ENCODE measurements around the gene TMA7. TPM values are rescaled to one million over a fixed set of nuclear protein-coding genes. Genes with fewer than 3 reads are reported as not detected.

TMA7 gene
- total RNA-seq, 1 donor from 2014 or later = 186 TPM

DNA sequence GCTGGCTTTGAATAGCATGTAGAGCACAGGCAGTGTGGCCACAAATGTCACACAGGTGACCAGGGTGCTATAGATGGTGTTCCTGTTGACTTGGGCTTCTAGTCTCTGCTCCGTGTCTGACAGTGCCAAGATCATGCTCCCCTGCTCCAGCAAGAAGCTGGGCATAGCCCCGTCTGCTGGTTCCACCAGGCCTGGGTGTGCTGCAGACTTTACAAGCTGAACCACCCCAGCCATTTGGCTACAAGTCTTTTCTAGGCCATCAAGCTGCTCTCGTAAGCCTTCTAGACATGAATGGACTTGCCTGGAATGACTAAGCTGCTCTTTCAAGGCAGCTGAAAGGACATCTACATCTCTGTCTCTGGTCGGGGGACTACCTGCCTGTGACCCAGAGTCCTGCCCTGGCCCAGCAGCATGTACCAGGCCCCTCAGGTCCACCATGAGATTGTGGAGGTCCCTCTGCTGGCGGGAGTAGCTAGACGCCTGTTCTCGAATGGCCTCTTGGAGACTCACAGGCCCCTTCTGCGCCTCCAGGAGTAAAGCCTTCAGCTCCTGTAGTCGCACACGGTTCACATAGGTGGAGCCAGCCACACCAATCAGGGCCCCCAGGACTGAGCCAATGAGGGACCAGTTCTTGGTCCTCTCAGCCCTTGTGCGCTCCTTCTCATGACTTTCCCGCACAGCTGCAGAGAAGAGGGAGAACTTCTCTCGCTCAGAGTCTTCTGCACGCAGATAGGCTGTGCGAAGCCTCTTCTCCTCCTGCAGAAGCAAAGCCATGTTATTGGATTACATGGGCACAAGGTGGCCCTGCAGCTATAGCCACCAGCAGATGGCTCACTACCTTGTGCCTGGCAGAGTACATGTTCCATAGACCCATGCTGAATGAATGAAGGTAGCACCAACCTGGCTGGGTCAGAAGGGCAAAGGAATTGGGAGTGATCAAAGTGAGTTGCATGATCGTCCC, 7.4 kb upstream of the TMA7 start:
- no peaks in the 10 kb centered on the region for H3K27me3 Mint-ChIP-seq (ENCODE audit: low read depth)
- H3K4me3 Mint-ChIP-seq = no peak overlapping the region
- H3K36me3 Mint-ChIP-seq = peaks cover 2% of the 10 kb centered on the region
- peaks cover 48% of the 10 kb centered on the region for H3K4me1 Mint-ChIP-seq
- no peak for DNase-seq (ENCODE audit: low spot score in 2 of 2, unreplicated experiment in 2 of 2)
- TF ChIP-seq, protein P1, sequence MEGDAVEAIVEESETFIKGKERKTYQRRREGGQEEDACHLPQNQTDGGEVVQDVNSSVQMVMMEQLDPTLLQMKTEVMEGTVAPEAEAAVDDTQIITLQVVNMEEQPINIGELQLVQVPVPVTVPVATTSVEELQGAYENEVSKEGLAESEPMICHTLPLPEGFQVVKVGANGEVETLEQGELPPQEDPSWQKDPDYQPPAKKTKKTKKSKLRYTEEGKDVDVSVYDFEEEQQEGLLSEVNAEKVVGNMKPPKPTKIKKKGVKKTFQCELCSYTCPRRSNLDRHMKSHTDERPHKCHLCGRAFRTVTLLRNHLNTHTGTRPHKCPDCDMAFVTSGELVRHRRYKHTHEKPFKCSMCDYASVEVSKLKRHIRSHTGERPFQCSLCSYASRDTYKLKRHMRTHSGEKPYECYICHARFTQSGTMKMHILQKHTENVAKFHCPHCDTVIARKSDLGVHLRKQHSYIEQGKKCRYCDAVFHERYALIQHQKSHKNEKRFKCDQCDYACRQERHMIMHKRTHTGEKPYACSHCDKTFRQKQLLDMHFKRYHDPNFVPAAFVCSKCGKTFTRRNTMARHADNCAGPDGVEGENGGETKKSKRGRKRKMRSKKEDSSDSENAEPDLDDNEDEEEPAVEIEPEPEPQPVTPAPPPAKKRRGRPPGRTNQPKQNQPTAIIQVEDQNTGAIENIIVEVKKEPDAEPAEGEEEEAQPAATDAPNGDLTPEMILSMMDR (IDR thresholded peaks at IDR 0.05; ENCODE audit: unreplicated experiment) = no peak
- H3K9me3 Mint-ChIP-seq = no peaks in the 10 kb centered on the region
- H3K27ac Mint-ChIP-seq = peak overlapping the region; percentile 84

DNA sequence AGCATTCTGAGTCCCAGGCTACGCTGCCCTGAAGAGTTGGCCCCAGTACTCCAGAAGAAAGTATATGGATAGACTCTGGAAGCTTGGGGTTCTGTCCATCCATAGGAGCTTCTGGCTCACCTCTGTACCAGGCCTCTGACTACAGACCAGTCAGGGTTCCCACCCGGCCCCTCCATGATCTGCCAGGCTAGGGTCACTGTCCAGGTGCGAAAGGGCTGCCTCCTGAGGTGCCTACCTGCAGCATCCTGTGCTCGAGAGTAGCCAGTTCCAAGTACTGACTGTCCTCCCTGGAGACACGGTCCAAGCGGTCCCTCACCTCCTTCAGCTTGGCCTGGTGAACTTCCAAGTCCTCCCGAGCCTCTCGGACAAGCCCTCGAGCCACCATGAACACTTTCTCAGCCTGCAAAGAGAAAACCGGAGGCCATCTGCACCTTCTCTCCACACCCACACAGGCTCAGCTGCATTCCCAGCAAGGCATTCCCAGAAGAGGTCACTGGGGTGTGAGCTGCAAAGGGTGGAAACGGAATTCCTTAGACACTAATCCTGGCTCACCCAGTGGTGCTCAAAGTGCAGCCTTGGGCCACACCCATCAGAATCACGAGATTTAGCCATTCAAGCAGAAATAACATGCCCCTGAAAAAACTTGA, 6.5 kb upstream of the TMA7 start:
- H3K27ac Mint-ChIP-seq = peak overlapping the region; percentile 82
- TF ChIP-seq, protein P1 (IDR thresholded peaks at IDR 0.05; ENCODE audit: unreplicated experiment) = no peak
- H3K4me3 Mint-ChIP-seq = peak overlapping the region; percentile 21
- H3K9me3 Mint-ChIP-seq = no peaks in the 10 kb centered on the region
- no peak for DNase-seq (ENCODE audit: low spot score in 2 of 2, unreplicated experiment in 2 of 2)
- H3K27me3 Mint-ChIP-seq (ENCODE audit: low read depth) = no peaks in the 10 kb centered on the region
- peaks cover 2% of the 10 kb centered on the region for H3K36me3 Mint-ChIP-seq
- peaks cover 44% of the 10 kb centered on the region for H3K4me1 Mint-ChIP-seq

DNA sequence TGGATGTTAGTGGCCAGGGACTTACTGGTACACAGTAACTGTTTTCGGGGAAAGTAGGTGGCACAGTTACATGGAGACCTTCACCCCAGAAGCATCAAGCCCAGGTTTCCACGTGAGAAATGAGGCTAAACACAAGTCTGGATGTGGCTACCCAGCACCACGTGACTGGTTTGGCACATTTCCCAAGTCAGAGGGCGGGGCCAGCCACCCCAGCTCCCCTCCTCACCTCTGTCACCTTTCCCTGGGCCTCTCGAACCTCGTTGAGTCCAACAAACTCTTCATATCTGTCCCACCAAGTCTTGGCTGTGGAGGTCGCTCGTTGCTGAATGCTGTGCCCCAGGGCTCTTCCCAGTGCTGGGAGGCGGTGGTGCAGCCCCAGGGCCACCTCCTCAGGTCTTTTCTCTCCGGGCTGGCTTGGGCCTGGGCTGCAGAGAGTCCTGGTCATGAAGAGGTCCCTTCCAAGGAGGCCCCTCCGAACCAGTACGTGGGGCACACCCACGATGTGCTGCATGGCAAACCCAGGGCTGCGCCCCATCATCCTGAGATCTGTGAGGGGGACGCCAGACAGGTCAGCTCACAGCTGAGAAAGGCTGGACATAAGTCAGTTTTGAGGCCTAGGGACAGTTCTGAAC, 5.3 kb upstream of the TMA7 start:
- DNase-seq (ENCODE audit: low spot score in 2 of 2, unreplicated experiment in 2 of 2) = no peak
- Mint-ChIP-seq H3K27ac (peak overlapping the region; percentile 82), H3K9me3 (no peaks in the 10 kb centered on the region), H3K4me1 (peaks cover 54% of the 10 kb centered on the region), H3K27me3 (ENCODE audit: low read depth) (no peaks in the 10 kb centered on the region), H3K4me3 (no peak overlapping the region), H3K36me3 (peaks cover 2% of the 10 kb centered on the region)
- TF ChIP-seq, protein P1 (IDR thresholded peaks at IDR 0.05; ENCODE audit: unreplicated experiment) = no peak

DNA sequence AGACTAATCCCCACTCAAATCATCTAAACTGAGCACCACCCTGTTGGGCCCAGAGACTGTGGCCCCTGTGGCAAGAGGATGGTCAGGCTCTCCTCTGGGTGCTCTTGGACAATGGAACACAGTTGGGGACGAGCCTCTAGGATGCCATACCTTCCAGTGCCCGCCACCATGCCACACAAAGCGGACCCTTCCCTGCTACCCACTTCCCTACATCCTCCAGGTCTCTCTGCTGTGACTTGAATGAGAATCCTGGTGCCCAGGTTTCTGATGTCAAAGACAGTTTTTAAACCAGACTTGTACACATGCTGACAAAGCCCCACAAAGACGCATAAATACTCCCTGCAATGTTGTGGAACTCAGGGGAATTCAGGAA, 4.8 kb upstream of the TMA7 start:
- H3K27ac Mint-ChIP-seq = no peak overlapping the region
- no peaks in the 10 kb centered on the region for H3K27me3 Mint-ChIP-seq (ENCODE audit: low read depth)
- no peaks in the 10 kb centered on the region for H3K9me3 Mint-ChIP-seq
- DNase-seq (ENCODE audit: low spot score in 2 of 2, unreplicated experiment in 2 of 2) = no peak
- no peak overlapping the region for H3K4me3 Mint-ChIP-seq
- TF ChIP-seq, protein P1 (IDR thresholded peaks at IDR 0.05; ENCODE audit: unreplicated experiment) = no peak
- peaks cover 55% of the 10 kb centered on the region for H3K4me1 Mint-ChIP-seq
- H3K36me3 Mint-ChIP-seq = peaks cover 2% of the 10 kb centered on the region

DNA sequence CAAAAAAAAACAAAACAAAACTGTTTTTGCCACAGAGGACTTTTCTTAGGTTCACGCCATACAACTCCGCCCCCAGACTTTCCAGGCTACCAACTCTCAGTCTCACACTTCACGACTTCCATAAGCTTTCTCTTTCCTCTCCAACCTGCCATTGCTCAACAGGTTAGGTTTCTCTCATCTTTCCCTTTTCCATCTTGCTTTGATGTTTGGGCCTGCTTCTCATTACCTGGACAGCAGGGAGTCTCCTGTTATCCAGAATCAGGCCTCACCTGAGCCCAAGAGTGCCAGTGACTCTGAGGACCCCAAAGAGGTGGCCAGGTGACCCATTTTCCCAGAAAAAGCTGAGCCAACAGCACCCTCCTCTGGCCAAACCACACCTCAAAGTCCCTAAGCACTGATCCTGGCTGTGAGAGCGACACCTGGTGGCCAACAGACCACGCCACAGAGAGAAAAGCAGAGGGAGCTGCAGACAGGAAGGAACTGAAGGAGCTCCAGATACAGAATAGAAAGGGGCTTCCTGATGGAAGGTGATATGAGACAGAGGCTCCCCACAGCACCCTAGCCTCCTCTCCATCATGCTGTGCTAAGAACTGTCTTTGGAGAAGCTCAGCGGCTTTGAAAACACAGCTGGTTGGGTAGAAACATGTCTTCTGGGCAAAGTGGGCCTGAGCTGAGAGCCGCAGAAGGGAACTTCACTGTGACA, 4.1 kb upstream of the TMA7 start:
- H3K4me1 Mint-ChIP-seq = peaks cover 52% of the 10 kb centered on the region
- no peak overlapping the region for H3K27ac Mint-ChIP-seq
- H3K27me3 Mint-ChIP-seq (ENCODE audit: low read depth) = no peaks in the 10 kb centered on the region
- peak; percentile 61 to 89 for DNase-seq (ENCODE audit: low spot score in 2 of 2, unreplicated experiment in 2 of 2)
- H3K36me3 Mint-ChIP-seq = peaks cover 2% of the 10 kb centered on the region
- H3K4me3 Mint-ChIP-seq = no peak overlapping the region
- no peaks in the 10 kb centered on the region for H3K9me3 Mint-ChIP-seq
- TF ChIP-seq, protein P1 (IDR thresholded peaks at IDR 0.05; ENCODE audit: unreplicated experiment) = peak; percentile 92
